NCI-H526 (cell line): Measurements from ENCODE around the gene PLPPR1.

Experiments used
- DNase-seq, 2 experiments: peaks; one replicate each; lab custom pipeline; 2025; lab: John Stamatoyannopoulos, UW

PLPPR1 gene

GRCh38 chr9:101350285-101350684 is 321.8 kb downstream of the PLPPR1 start:
- no peak for DNase-seq

DNA sequence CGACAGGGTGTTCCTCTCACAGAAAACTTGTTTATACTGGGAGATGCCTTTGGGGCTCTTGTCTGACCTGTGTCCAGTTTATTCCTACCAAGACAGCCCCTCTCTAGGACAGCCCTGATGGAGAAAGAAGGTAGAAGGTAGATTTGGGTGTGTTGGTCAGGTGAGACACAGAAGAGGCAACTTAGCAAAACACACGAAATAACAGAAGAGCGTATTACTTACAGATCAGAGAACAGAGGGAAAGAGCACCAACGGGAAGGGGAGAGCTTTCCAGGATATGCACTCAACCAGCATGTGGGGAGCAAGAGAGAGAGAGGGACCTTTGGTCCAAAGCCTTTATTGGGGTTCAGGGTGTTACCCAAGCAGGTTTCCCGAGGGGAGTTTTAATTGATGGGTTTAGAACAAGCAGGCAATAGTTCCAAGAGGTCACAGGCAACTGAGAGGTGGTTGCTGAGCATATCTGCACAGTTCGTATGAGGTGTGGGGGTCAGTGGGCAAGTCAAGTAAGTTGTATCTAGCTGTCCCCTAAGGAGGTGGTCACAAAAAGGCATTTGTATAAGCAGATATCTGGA is 324.5 kb downstream of the PLPPR1 start:
- DNase-seq, result no peak

- DNase-seq, result no peak
Measured at GRCh38 chr9:101353683-101354082, 325.2 kb downstream of the PLPPR1 start.

GRCh38 chr9:101354143-101354764 is 325.7 kb downstream of the PLPPR1 start:
- DNase-seq, result no peak

GRCh38 chr9:101354765-101355708 is 326.5 kb downstream of the PLPPR1 start:
- DNase-seq, result no peak

DNA sequence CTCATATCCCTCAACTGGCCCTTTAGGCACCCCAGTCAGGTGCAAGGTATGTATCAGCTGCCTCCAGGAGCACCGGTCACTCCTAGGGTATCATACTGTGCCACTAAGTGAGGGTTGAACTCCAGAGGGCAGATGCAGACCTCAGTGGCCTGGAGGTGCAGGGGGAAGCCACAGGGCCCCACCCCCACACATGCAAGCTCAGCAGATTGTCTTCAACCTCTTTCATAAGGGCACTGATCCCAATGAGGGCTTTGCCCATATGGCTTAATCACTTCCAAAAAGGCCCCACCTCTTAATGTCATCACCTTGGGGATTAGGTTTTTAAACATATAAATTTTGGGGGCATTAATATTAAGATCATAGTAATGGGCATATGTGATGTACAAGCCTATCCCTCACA is 328.1 kb downstream of the PLPPR1 start:
- DNase-seq, result no peak

DNA sequence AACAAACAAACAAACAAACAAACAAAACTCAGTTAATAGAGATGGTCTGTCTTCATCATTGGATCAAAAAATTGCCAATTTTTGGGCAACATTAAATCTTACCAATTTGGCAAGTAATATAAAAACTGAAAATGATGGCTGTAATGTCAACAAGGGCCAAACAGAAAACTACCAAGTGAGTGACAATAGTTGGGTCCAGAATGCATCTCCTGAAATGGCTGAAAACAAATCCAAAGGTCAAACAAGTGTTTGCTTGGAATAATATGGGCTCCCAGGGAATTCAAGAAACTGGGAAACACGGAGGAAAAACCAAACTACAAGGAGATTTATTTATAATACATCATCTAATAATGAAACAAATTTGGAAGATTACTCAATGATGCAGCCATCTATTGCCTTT is 331.2 kb downstream of the PLPPR1 start:
- DNase-seq, result no peak

GRCh38 chr9:101360647-101361046 is 332.1 kb downstream of the PLPPR1 start:
- DNase-seq, result no peak

DNA sequence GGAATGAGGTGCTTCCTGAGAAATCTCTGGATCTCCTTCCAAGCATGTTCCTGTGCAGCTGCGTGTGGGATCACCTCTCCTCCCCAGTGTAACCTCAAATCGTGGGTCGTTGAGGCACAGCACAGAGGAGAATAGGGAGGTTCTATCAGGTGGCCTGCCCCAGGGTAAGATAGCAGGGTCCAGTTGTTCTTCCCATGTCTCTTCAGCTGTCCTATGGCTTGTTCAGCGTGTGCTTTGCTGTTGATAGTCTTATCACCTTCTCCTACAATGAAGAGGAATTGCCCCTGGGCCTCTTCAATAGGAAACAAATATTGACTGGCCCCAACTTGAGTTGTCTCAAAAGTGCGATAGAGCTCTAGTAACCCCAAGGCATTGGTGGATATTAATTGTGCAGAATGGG is 333.9 kb downstream of the PLPPR1 start:
- DNase-seq, result no peak

GRCh38 chr9:101365181-101365580 is 336.7 kb downstream of the PLPPR1 start:
- DNase-seq, result no peak

GRCh38 chr9:101366038-101366756 is 337.7 kb downstream of the PLPPR1 start:
- DNase-seq, result no peak

DNA sequence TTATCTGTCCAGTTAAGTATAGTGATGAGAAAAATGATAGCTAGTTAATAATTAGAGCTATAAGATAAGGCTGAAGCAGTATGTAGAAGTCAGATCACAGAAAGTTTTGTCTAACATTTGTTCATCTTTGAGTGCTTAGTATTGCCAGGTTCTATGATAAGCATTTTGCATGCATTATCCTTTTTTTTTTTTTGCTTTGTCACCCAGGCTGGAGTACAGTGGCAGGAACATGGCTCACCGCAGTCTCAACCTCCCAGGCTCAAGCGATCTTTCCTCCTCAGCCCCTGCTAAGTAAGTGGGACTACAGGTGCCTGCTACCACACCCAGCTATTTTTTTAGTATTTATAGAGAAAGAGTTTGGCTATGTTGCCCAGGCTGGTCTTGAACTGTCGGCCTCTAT is 338.8 kb downstream of the PLPPR1 start:
- no peak for DNase-seq

- no peak for DNase-seq
Measured at GRCh38 chr9:101369286-101369685, 340.8 kb downstream of the PLPPR1 start.

DNA sequence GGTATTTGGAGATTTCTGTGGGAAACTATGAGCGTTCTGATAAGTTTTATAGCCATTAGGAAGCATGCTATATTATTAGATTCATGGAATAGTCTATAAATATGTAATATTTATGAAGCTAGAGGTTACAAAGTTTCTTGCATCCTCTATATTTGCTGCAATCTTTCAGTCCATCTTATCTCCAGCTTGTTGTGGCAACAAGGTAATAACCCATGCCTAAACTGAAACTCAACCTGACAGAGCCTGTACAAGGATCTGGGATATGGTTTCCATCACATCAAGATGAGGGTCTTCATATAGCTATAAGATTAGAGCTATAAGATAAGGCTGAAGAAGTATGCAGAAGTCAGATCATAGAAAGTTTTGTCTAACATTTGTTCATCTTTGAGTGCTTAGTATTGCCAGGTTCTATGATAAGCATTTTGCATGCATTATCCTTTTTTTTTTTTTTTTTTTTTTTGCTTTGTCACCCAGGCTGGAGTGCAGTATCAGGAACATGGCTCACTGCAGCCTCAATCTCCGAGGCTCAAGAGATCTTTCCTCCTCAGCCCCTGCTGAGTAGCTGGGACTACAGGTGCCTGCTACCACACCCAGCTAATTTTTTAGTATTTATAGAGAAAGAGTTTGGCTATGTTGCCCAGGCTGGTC is 341.5 kb downstream of the PLPPR1 start:
- DNase-seq, result no peak

- DNase-seq, result no peak
Measured at GRCh38 chr9:101371813-101372212, 343.3 kb downstream of the PLPPR1 start.

- DNase-seq, result no peak
Measured at GRCh38 chr9:101372327-101373118, 344.0 kb downstream of the PLPPR1 start.
